GM11168 (cell line): ENCODE data around the gene NEDD4L.
"Not testable (repeated sequence)": the region's sequence is repeated elsewhere in the genome, so short reads cannot be mapped to it uniquely, and the experiment has no call there.

Experiments
- in situ Hi-C: fragments of 300-500 bp; cut with MboI; formaldehyde crosslinking; loops from one replicate; pipeline ENCODE4 v1.12.0; 2022; ENCODE audit warnings: low sequenced_read_pairs; ENCODE audit not compliant: unreplicated experiment

The NEDD4L gene

GRCh38 chr18:58270396-58270795, 226.4 kb downstream of the NEDD4L start:
- in situ Hi-C loops: no loop called here

- in situ Hi-C loops: no loop called here
Measured at GRCh38 chr18:58271770-58272169, 227.7 kb downstream of the NEDD4L start.

DNA sequence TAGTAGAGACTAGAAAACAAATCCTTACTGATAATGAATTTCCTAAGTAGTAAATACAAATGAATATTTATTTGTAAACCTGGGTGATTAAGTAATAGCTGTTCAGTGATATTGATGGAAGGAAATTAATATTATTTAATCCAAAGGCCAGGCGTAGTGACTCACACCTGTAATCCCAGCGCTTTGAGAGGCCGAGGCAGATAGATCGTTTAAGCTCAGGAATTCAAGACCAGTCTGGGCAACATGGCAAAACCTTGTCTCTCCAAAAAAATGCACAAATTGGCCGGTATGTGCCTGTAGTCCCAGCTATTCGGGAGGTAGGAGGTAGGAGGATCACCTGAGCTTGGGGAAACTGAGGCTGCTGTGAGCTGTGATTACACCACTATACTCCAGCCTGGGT, 228.2 kb downstream of the NEDD4L start:
- in situ Hi-C loops: no loop called here

- in situ Hi-C loops: no loop called here
Measured at GRCh38 chr18:58272779-58273435, 228.9 kb downstream of the NEDD4L start.

DNA sequence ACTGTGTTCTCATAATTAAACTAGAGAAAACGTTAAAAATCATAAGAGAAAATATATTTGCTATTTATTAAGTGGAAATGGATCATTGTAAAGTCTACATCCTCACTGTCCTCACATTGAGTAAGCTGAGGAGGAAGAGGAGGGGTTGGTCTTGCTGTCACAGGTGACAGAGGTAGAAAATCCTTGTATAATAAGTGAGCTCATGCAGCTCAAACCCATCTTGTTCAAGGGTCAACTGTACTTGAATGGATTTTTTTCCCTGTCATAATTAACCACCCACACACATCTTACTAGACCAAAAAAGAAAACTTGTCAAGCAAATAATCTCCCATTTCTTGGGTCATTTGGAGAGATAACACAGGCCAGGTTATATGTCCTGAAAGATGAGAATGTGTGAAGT, 231.2 kb downstream of the NEDD4L start:
- in situ Hi-C loops: no loop called here

- in situ Hi-C loops: no loop called here
Measured at GRCh38 chr18:58276789-58277739, 233.0 kb downstream of the NEDD4L start.

- in situ Hi-C loops: no loop called here
Measured at GRCh38 chr18:58279504-58280175, 235.6 kb downstream of the NEDD4L start.

- in situ Hi-C loops: no loop called here
Measured at GRCh38 chr18:58280191-58280590, 236.2 kb downstream of the NEDD4L start.

DNA sequence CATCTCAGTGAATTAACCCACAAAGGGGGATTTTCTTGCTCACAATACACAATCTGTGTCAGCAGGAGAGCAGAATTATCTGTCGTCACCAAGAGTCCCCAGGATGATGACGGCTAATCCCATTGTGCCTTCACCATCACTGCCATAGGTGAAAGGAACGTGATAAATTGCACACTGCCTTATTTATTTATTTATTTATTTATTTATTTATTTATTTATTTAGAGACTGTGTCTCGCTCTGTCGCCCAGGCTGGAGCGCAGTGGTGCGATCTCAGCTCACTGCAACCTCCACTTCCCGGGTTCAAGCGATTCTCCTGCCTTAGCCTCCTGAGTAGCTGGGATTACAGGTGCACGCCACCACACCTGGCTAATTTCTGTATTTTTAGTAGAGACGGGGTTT, 238.8 kb downstream of the NEDD4L start:
- in situ Hi-C loops: not testable (repeated sequence)

GRCh38 chr18:58284699-58285448, 240.8 kb downstream of the NEDD4L start:
- in situ Hi-C loops: no loop called here

DNA sequence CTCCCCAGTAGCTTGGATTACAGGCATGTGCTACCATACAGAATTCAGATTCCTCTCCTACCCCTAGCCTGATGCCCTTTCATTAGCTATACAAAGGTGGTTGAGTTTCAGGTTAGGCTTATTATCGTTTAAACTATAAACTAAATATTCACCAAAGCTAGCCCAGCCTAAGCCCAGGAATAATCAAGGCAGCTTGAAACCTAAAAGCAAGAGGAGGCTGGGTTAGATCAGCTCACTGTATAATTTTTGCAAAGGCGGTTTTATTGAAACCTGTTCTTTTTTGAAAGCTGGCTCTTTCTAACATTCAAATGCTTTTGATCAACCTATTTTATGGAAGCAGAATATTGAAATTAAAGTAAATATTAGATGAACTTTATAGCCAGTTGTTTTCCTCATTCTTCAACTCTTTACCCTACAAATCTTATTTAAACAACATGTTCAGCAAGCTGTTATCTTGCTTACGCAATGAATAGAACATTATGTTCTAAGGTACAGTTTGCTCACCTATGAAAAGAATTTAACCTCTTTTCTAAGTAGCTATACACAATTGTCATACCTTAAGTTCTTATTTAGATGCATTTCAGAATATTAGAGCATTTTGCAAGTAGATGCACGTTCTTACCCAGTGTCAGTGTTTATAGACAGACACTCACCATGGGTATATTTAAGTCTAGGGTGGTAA, 241.6 kb downstream of the NEDD4L start:
- in situ Hi-C loops: no loop called here

DNA sequence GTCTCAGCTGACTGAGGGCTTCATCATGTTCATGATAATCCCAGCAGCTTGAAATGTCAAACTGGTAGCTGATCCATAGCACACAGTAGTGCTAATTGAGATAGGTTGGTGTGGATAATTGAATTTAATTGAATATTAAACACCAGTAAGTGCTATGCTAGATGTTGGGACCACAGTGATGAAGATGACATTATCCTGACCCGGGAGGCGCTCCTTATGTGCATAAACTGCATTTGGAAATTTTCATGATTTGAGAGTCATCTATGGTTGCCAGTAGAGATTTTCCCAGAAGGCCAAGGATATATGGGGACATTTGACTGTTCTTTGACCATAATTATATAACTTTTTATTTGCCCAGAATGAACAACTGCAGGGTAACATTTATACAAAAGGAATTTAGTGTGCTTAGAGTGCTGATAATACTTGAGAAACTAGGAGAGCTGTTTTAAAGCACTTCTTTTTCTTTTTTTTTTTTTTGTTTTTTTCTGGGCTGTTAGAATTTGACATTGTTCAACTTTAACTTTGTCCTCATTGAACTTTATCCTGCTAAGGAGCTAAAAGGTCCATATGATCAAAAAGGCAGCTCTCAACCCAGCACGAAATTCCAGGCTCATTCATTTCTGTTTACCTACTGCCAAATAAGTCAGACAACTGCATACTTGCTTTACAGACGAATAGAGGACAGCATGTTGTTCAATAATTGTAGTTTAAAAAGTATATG, 242.8 kb downstream of the NEDD4L start:
- in situ Hi-C loops: no loop called here

DNA sequence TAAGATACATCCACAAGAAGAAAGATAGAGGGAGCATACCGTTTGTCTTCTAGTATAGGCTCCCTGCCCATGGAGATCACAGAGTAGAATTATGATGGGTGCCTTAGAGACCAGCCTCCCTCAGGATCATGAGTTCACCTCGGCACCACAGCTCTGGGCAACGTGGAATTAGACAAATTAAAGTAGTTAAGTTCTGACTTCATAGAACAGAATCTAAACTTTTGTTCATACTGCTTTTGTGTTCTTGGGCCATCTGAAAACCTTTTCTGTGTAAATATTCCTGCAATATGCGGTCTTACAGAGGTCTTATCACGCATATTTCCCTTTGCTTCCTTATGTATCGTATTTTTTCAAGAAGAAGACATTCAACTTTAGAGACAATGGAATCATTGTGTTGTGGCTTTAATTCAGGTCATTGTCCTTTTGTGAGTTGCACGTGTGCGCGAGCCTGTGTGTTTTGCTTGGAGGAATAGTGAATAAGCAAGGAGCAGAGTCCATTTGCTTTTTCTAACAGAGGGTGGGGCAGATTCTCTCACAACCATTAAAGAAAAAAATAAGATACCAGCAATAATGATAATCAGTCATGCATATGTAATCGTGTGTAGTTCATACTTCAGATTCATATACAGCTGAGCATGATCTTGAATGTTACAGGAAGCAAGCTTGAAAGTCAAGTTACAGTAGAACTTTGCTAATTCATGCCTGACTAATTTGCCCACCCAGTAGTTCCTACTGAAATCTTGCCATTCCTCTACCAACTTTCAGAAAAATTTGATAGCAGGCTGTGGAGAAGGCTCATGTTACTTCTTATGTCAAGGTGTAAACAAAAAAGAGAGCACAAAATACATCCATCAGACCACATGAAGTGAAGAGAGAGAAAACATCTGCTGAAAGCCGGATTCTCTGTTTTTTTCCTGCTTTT, 243.6 kb downstream of the NEDD4L start:
- in situ Hi-C loops: no loop called here

- in situ Hi-C loops: no loop called here
Measured at GRCh38 chr18:58288921-58289797, 245.1 kb downstream of the NEDD4L start.

GRCh38 chr18:58290116-58290695, 246.2 kb downstream of the NEDD4L start:
- in situ Hi-C loops: no loop called here

GRCh38 chr18:58291131-58291530, 247.1 kb downstream of the NEDD4L start:
- in situ Hi-C loops: no loop called here

DNA sequence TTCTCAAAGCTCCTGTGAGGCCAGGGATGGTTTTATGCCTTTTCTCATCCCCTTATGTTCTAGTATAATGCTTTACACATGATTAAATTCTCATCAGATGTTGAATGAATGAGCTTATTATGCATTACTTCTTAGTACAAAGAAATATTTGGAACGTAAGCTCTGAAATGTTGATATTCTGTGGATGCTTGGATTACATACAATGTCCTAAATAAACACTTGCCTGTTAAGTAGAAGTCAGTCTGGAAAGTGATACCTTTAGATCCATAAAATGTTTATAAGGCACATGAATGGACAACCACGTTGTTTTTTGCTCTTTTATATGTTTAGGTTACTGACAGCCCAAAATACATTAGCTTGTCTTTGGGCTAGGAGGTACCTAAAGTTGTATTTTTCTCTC, 248.6 kb downstream of the NEDD4L start:
- in situ Hi-C loops: no loop called here
